Large intestine (tissue), 3 donors: ENCODE results near the gene FOXRED1. TPM values are rescaled to one million over a fixed set of nuclear protein-coding genes. Genes with fewer than 3 reads are reported as not detected.
"Not testable (repeated sequence)": the region's sequence is repeated elsewhere in the genome, so short reads cannot be mapped to it uniquely, and the experiment has no call there.

Experiments
- DNase-seq, 2 donors: peaks; one replicate each; pipeline versions ENCODE4 v3.0.0 to v3.0.0-alpha.2; 2013
- H3K27ac ChIP-seq: one replicate; pipeline ENCODE4 v1.5.1; 2013; ENCODE audit warnings: low read length
- H3K27me3 ChIP-seq: 2 replicates; pipeline ENCODE4 v1.6.1; 2013; ENCODE audit warnings: low read length; ENCODE audit not compliant: control insufficient read depth, insufficient read depth
- H3K36me3 ChIP-seq: 2 replicates; pipeline ENCODE4 v1.6.1; 2013; ENCODE audit warnings: low read length; ENCODE audit not compliant: control insufficient read depth, insufficient read depth
- H3K4me1 ChIP-seq: one replicate; pipeline ENCODE4 v1.6.1; 2013; ENCODE audit warnings: low read length; ENCODE audit not compliant: control insufficient read depth, insufficient read depth
- H3K4me3 ChIP-seq: one replicate; pipeline ENCODE4 v1.5.1; 2013; ENCODE audit warnings: low read length
- H3K9me3 ChIP-seq: one replicate; pipeline ENCODE4 v1.6.1; 2013; ENCODE audit warnings: mild to moderate bottlenecking, low read depth, low read length, moderate library complexity; ENCODE audit not compliant: control insufficient read depth
- WGBS: methylation state at CpG from one replicate; pipeline ENCODE4 v1.1.5; 2013; ENCODE audit warnings: low lambda C conversion rate; ENCODE audit not compliant: insufficient coverage; 5-methylcytosine and 5-hydroxymethylcytosine counted together
- polyA plus RNA-seq: library from polyadenylated mRNA; unstranded; fragments of 120-200 nt; gene quantifications from one replicate; pipeline ENCODE4 v1.2.1, GENCODE V29; 2013

FOXRED1 gene
- polyA plus RNA-seq, 1 donor = 39.4 TPM

- H3K27me3 ChIP-seq = no peaks in the 10 kb centered on the region
- peaks cover 14% of the 10 kb centered on the region for H3K36me3 ChIP-seq
- no peak overlapping the region for H3K4me3 ChIP-seq
- H3K9me3 ChIP-seq = no peaks in the 10 kb centered on the region
- 100% methylated on average over 1 of the region's 4 CpGs for WGBS
- H3K27ac ChIP-seq = no peak overlapping the region
- H3K4me1 ChIP-seq = no peaks in the 10 kb centered on the region
- DNase-seq = no peak
Measured at GRCh38 chr11:126233391-126233790, 35.6 kb upstream of the FOXRED1 start.

GRCh38 chr11:126246636-126247035 is 22.3 kb upstream of the FOXRED1 start:
- no peaks in the 10 kb centered on the region for H3K9me3 ChIP-seq
- H3K27me3 ChIP-seq = no peaks in the 10 kb centered on the region
- H3K36me3 ChIP-seq = peaks cover 33% of the 10 kb centered on the region
- no peaks in the 10 kb centered on the region for H3K4me1 ChIP-seq
- no peak for DNase-seq
- no peak overlapping the region for H3K27ac ChIP-seq
- no peak overlapping the region for H3K4me3 ChIP-seq
- no CpG with 5 or more reads among the region's 2 CpGs for WGBS

- no peaks in the 10 kb centered on the region for H3K27me3 ChIP-seq
- no peaks in the 10 kb centered on the region for H3K4me1 ChIP-seq
- H3K36me3 ChIP-seq = peaks cover 42% of the 10 kb centered on the region
- no CpG with 5 or more reads among the region's 4 CpGs for WGBS
- DNase-seq = no peak
- no peaks in the 10 kb centered on the region for H3K9me3 ChIP-seq
- no peak overlapping the region for H3K27ac ChIP-seq
- H3K4me3 ChIP-seq = no peak overlapping the region
Measured at GRCh38 chr11:126253265-126253664, 15.7 kb upstream of the FOXRED1 start.

- peaks cover 41% of the 10 kb centered on the region for H3K36me3 ChIP-seq
- no CpG with 5 or more reads among the region's 1 CpG for WGBS
- H3K27me3 ChIP-seq = no peaks in the 10 kb centered on the region
Measured at GRCh38 chr11:126254819-126255218, 14.1 kb upstream of the FOXRED1 start.

GRCh38 chr11:126255507-126255906 is 13.4 kb upstream of the FOXRED1 start:
- not testable (repeated sequence) for DNase-seq, H3K4me3 ChIP-seq, H3K27me3 ChIP-seq, H3K4me1 ChIP-seq, H3K27ac ChIP-seq, H3K9me3 ChIP-seq
- WGBS = no CpG with 5 or more reads among the region's 5 CpGs
- H3K36me3 ChIP-seq = peaks cover 41% of the 10 kb centered on the region

More at GRCh38 chr11:126254819-126255218, 14.1 kb upstream of the FOXRED1 start:
- Histone ChIP-seq H3K4me3 (no peak overlapping the region), H3K9me3 (no peaks in the 10 kb centered on the region), H3K4me1 (no peaks in the 10 kb centered on the region), H3K27ac (no peak overlapping the region)
- DNase-seq = no peak

GRCh38 chr11:126256216-126256615 is 12.7 kb upstream of the FOXRED1 start:
- DNase-seq = no peak
- Histone ChIP-seq H3K4me1 (no peaks in the 10 kb centered on the region), H3K27ac (no peak overlapping the region), H3K27me3 (no peaks in the 10 kb centered on the region), H3K4me3 (no peak overlapping the region), H3K9me3 (no peaks in the 10 kb centered on the region), H3K36me3 (peaks cover 44% of the 10 kb centered on the region)
- no CpG with 5 or more reads among the region's 4 CpGs for WGBS

- no peaks in the 10 kb centered on the region for H3K27me3 ChIP-seq
- H3K36me3 ChIP-seq = peaks cover 51% of the 10 kb centered on the region
- no peak for DNase-seq
- WGBS = 94% methylated on average over 2 of the region's 2 CpGs
- H3K27ac ChIP-seq = no peak overlapping the region
- no peak overlapping the region for H3K4me3 ChIP-seq
- H3K4me1 ChIP-seq = no peaks in the 10 kb centered on the region
- no peaks in the 10 kb centered on the region for H3K9me3 ChIP-seq
Measured at GRCh38 chr11:126257144-126257543, 11.8 kb upstream of the FOXRED1 start.

GRCh38 chr11:126257764-126258163 is 11.2 kb upstream of the FOXRED1 start:
- Histone ChIP-seq H3K4me3 (no peak overlapping the region), H3K27ac (no peak overlapping the region), H3K36me3 (peaks cover 52% of the 10 kb centered on the region), H3K9me3 (no peaks in the 10 kb centered on the region), H3K27me3 (no peaks in the 10 kb centered on the region), H3K4me1 (no peaks in the 10 kb centered on the region)
- WGBS = no CpG with 5 or more reads among the region's 2 CpGs
- no peak for DNase-seq

- Histone ChIP-seq H3K36me3 (peaks cover 69% of the 10 kb centered on the region), H3K9me3 (no peaks in the 10 kb centered on the region), H3K4me3 (no peak overlapping the region), H3K4me1 (no peaks in the 10 kb centered on the region), H3K27ac (no peak overlapping the region), H3K27me3 (no peaks in the 10 kb centered on the region)
- WGBS = no CpG with 5 or more reads among the region's 6 CpGs
- no peak for DNase-seq
Measured at GRCh38 chr11:126262216-126262615, 6.7 kb upstream of the FOXRED1 start.

GRCh38 chr11:126263489-126263888 is 5.5 kb upstream of the FOXRED1 start:
- no peaks in the 10 kb centered on the region for H3K27me3 ChIP-seq
- H3K36me3 ChIP-seq = peaks cover 68% of the 10 kb centered on the region
- H3K4me1 ChIP-seq = peaks cover 7% of the 10 kb centered on the region
- no peaks in the 10 kb centered on the region for H3K9me3 ChIP-seq
- no peak overlapping the region for H3K27ac ChIP-seq
- no peak for DNase-seq
- no CpG with 5 or more reads among the region's 6 CpGs for WGBS
- H3K4me3 ChIP-seq = no peak overlapping the region

- WGBS = no CpG with 5 or more reads among the region's 8 CpGs
- peaks cover 12% of the 10 kb centered on the region for H3K4me1 ChIP-seq
- H3K27ac ChIP-seq = no peak overlapping the region
- no peak for DNase-seq
- no peak overlapping the region for H3K4me3 ChIP-seq
- no peaks in the 10 kb centered on the region for H3K9me3 ChIP-seq
- H3K36me3 ChIP-seq = peaks cover 64% of the 10 kb centered on the region
- no peaks in the 10 kb centered on the region for H3K27me3 ChIP-seq
Measured at GRCh38 chr11:126265811-126266210, 3.1 kb upstream of the FOXRED1 start.
